GM19328 (cell line): ENCODE results near the gene NUSAP1.
"Not testable (repeated sequence)": the region's sequence is repeated elsewhere in the genome, so short reads cannot be mapped to it uniquely, and the experiment has no call there.

Source experiments
- ATAC-seq: cut with Tn5 transposase; IDR thresholded peaks from one replicate; pipeline ENCODE4 v1.9.1; 2021; ENCODE audit warnings: mild to moderate bottlenecking, moderate library complexity; ENCODE audit not compliant: unreplicated experiment

Gene NUSAP1

GRCh38 chr15:41411031-41411430 lies 78.3 kb downstream of the NUSAP1 start:
- ATAC-seq = no peak

- no peak for ATAC-seq
Measured at GRCh38 chr15:41411441-41411840, 78.8 kb downstream of the NUSAP1 start.

- no peak for ATAC-seq
Measured at GRCh38 chr15:41416128-41416741, 83.6 kb downstream of the NUSAP1 start.

GRCh38 chr15:41416742-41417417 lies 84.2 kb downstream of the NUSAP1 start, which contains the start of gene RTF1:
Gene RTF1 (plus strand): TSS chr15:41417095. CDS start chr15:41417116, 21 bp downstream.
- peak; percentile 84 for ATAC-seq

GRCh38 chr15:41417418-41418195 lies 84.9 kb downstream of the NUSAP1 start:
- peak; percentile 36 for ATAC-seq

- ATAC-seq = peak; percentile 57
Measured at GRCh38 chr15:41423979-41424659, 91.4 kb downstream of the NUSAP1 start.

- no peak for ATAC-seq
Measured at GRCh38 chr15:41424809-41425208, 92.1 kb downstream of the NUSAP1 start.

GRCh38 chr15:41425907-41426306 lies 93.2 kb downstream of the NUSAP1 start:
- not testable (repeated sequence) for ATAC-seq

- ATAC-seq = no peak
Measured at GRCh38 chr15:41429003-41429890, 96.6 kb downstream of the NUSAP1 start.
